DND-41 (cell line): ENCODE results near the gene HRH1.

Source experiments
- EZH2 ChIP-seq: IDR thresholded peaks from 3 replicates; pipeline ENCODE4 v1.6.1; 2012; ENCODE audit warnings: borderline replicate concordance, low read depth, mild to moderate bottlenecking, moderate library complexity, low read length, inconsistent platforms; ENCODE audit not compliant: severe bottlenecking
- TF ChIP-seq, protein P1 (sequence below): IDR thresholded peaks from 2 replicates; pipeline ENCODE4 v1.5.1; 2012; ENCODE audit warnings: borderline replicate concordance, low read length, moderate library complexity, mild to moderate bottlenecking; ENCODE audit not compliant: poor library complexity, severe bottlenecking; ENCODE audit errors: extremely low read depth

DNA sequence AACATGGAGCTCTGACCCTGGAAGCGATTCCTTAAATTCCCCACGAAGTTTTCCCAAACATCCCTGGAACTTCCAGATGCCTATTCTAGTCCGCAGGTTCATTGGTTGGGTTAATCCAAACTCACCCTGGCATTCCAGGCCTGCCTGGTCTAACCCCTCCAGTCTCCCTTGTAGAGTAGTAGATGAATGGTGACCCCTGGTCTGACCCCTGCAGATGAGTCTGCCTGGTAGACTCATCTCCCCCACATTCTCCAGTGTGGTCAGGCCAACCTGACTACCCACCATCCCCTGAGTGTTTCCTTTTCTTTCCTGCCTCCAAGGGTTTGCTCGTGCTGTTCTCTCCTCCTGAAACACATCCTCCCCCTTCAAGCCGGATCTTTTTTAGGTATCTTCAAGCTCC lies 10.8 kb upstream of the HRH1 start:
- TF ChIP-seq, protein P1, sequence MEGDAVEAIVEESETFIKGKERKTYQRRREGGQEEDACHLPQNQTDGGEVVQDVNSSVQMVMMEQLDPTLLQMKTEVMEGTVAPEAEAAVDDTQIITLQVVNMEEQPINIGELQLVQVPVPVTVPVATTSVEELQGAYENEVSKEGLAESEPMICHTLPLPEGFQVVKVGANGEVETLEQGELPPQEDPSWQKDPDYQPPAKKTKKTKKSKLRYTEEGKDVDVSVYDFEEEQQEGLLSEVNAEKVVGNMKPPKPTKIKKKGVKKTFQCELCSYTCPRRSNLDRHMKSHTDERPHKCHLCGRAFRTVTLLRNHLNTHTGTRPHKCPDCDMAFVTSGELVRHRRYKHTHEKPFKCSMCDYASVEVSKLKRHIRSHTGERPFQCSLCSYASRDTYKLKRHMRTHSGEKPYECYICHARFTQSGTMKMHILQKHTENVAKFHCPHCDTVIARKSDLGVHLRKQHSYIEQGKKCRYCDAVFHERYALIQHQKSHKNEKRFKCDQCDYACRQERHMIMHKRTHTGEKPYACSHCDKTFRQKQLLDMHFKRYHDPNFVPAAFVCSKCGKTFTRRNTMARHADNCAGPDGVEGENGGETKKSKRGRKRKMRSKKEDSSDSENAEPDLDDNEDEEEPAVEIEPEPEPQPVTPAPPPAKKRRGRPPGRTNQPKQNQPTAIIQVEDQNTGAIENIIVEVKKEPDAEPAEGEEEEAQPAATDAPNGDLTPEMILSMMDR = no peak
- TF ChIP-seq EZH2 = no peak
